ENCODE data around the gene DBNDD2. TPM values are rescaled to one million over a fixed set of nuclear protein-coding genes. Genes with fewer than 3 reads are reported as not detected.

The DBNDD2 gene
- total and polyA plus RNA-seq, 2 experiments from 2014 or later = 25.8 to 62.5 TPM

DNA sequence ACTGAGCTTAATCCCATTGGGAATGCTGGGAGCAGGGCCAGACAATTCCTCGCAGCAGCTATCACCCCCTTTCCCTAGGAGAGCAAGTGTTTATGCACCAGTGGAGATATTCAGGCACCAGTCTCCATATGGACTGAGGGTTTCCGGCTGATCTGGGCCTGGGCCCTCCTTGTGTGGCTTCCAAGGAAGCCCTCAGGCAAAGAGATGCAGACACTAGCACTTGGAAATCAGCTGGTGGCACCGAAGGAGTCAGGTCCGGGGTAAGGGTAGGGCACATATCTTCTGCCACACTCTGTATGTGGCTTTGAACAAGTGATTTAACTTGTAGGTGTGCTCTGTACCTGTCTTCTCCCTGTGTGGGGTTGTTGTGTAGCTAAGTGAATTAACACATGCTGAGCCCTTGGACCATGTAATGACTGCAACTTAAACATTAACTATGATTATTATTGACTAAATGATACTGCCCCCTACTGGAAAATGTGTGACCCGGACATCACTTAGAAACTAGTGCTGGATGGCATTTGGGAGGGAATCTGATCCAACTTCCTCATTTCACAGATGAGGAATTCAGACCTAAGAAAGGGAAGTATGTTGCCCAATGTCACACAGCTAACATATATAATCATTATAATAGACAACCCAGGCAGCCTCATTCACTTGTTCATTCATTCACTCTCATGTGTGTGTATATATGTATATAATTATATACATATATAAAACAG lies 42.2 kb downstream of the DBNDD2 start:
- Histone ChIP-seq H3K4me1 (ENCODE audit: insufficient read depth) (peaks cover 8% of the 10 kb centered on the region), H2AFZ (0 out of 2 replicates have a peak overlapping the region, but pooled peaks have one; percentile 8), H3F3A (replicated peaks; ENCODE audit: low read depth) (0 out of 2 replicates have a peak, but pooled peaks cover 3% of the 10 kb centered on the region), H3K4me3 (no peak overlapping the region), H3K79me2 (replicated peaks; ENCODE audit: insufficient read depth) (no peaks in the 10 kb centered on the region), H3K27me3 (ENCODE audit: insufficient read depth) (no peaks in the 10 kb centered on the region), H3K36me3 (ENCODE audit: insufficient read depth) (no peaks in the 10 kb centered on the region), H3K27ac (ENCODE audit: low read depth) (peak overlapping the region; percentile 72; the same call in 1 of the 2 replicates), H3K4me2 (no peak overlapping the region), H3K9me2 (ENCODE audit: insufficient read depth) (no peaks in the 10 kb centered on the region), H4K20me1 (replicated peaks; ENCODE audit: insufficient read depth) (no peaks in the 10 kb centered on the region)
- H3K4me1 Mint-ChIP-seq = peaks cover 8% of the 10 kb centered on the region
- H3K4me3 Mint-ChIP-seq = no peak overlapping the region
- H3K9me3 Mint-ChIP-seq = no peaks in the 10 kb centered on the region
- ATAC-seq (peak; percentile 51), DNase-seq (ENCODE audit: low spot score) (peak; percentile 91)
- peaks cover 5% of the 10 kb centered on the region for H3K27me3 Mint-ChIP-seq (ENCODE audit: insufficient read depth, low read depth, poor library complexity)
- no peak overlapping the region for H3K27ac Mint-ChIP-seq
- no peaks in the 10 kb centered on the region for H3K36me3 Mint-ChIP-seq (ENCODE audit: low read depth)
- TF ChIP-seq STAT1 (IDR thresholded peaks at IDR 0.05; ENCODE audit: unreplicated experiment) = no peak
- TF ChIP-seq, protein P1, sequence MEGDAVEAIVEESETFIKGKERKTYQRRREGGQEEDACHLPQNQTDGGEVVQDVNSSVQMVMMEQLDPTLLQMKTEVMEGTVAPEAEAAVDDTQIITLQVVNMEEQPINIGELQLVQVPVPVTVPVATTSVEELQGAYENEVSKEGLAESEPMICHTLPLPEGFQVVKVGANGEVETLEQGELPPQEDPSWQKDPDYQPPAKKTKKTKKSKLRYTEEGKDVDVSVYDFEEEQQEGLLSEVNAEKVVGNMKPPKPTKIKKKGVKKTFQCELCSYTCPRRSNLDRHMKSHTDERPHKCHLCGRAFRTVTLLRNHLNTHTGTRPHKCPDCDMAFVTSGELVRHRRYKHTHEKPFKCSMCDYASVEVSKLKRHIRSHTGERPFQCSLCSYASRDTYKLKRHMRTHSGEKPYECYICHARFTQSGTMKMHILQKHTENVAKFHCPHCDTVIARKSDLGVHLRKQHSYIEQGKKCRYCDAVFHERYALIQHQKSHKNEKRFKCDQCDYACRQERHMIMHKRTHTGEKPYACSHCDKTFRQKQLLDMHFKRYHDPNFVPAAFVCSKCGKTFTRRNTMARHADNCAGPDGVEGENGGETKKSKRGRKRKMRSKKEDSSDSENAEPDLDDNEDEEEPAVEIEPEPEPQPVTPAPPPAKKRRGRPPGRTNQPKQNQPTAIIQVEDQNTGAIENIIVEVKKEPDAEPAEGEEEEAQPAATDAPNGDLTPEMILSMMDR (conservative IDR thresholded peaks at IDR 0.05; ENCODE audit: low read depth in 2 of 2) = peak; percentile 67 to 95

DNA sequence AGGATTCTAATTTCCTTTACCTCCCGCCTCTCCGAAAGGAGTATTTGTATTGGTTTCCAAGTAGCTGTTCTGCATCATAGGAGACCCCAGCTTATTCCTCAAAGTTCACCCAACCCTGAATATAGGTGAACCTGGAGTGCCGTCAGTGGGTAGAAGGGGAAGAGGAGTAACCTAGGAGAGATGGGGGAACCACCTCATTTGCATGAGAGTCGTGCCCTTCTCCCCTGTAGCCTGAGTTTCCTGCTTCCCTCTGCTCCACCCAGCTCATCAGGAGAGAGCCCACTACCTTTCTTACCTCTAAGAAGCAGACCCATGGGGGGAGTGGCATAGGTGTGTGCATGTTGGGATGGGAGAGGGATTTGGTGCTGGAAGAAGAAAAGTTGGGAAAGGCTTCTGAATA lies 44.1 kb downstream of the DBNDD2 start:
- Histone ChIP-seq H4K20me1 (replicated peaks; ENCODE audit: insufficient read depth) (no peaks in the 10 kb centered on the region), H3K4me2 (no peak overlapping the region), H3K9me2 (ENCODE audit: insufficient read depth) (no peaks in the 10 kb centered on the region), H3K27ac (ENCODE audit: low read depth) (no peak overlapping the region), H3K4me3 (no peak overlapping the region), H3K4me1 (ENCODE audit: insufficient read depth) (peaks cover 8% of the 10 kb centered on the region), H2AFZ (no peak overlapping the region), H3K36me3 (ENCODE audit: insufficient read depth) (no peaks in the 10 kb centered on the region), H3K79me2 (replicated peaks; ENCODE audit: insufficient read depth) (no peaks in the 10 kb centered on the region), H3F3A (replicated peaks; ENCODE audit: low read depth) (0 out of 2 replicates have a peak, but pooled peaks cover 3% of the 10 kb centered on the region), H3K27me3 (ENCODE audit: insufficient read depth) (no peaks in the 10 kb centered on the region)
- DNase-seq (ENCODE audit: low spot score) = no peak
- H3K4me3 Mint-ChIP-seq = no peak overlapping the region
- no peak overlapping the region for H3K27ac Mint-ChIP-seq
- H3K27me3 Mint-ChIP-seq (ENCODE audit: insufficient read depth, low read depth, poor library complexity) = peaks cover 5% of the 10 kb centered on the region
- peaks cover 8% of the 10 kb centered on the region for H3K4me1 Mint-ChIP-seq
- H3K36me3 Mint-ChIP-seq (ENCODE audit: low read depth) = no peaks in the 10 kb centered on the region
- ATAC-seq = peak; percentile 61
- H3K9me3 Mint-ChIP-seq = no peaks in the 10 kb centered on the region
- TF ChIP-seq CREB1 (CRISPR knock-in tag; IDR thresholded peaks at IDR 0.05; ENCODE audit: low read depth) (no peak), ZNF114 (CRISPR knock-in tag; IDR thresholded peaks at IDR 0.05) (no peak), POLR2AphosphoS5 (IDR thresholded peaks at IDR 0.05; ENCODE audit: low read depth) (no peak), EZH2phosphoT487 (IDR thresholded peaks at IDR 0.05; ENCODE audit: unreplicated experiment) (no peak), NANOG (IDR thresholded peaks at IDR 0.05; ENCODE audit: borderline replicate concordance) (no peak), JUNB (IDR thresholded peaks at IDR 0.05; ENCODE audit: unreplicated experiment) (no peak), ZNF331 (CRISPR knock-in tag; IDR thresholded peaks at IDR 0.05; ENCODE audit: low read depth) (no peak), EZH2 (IDR thresholded peaks at IDR 0.05; ENCODE audit: low read depth, unreplicated experiment) (no peak), STAT1 (IDR thresholded peaks at IDR 0.05; ENCODE audit: unreplicated experiment) (no peak)
- TF ChIP-seq, protein P2, sequence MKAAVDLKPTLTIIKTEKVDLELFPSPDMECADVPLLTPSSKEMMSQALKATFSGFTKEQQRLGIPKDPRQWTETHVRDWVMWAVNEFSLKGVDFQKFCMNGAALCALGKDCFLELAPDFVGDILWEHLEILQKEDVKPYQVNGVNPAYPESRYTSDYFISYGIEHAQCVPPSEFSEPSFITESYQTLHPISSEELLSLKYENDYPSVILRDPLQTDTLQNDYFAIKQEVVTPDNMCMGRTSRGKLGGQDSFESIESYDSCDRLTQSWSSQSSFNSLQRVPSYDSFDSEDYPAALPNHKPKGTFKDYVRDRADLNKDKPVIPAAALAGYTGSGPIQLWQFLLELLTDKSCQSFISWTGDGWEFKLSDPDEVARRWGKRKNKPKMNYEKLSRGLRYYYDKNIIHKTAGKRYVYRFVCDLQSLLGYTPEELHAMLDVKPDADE (IDR thresholded peaks at IDR 0.05) = no peak
- TF ChIP-seq, protein P3, sequence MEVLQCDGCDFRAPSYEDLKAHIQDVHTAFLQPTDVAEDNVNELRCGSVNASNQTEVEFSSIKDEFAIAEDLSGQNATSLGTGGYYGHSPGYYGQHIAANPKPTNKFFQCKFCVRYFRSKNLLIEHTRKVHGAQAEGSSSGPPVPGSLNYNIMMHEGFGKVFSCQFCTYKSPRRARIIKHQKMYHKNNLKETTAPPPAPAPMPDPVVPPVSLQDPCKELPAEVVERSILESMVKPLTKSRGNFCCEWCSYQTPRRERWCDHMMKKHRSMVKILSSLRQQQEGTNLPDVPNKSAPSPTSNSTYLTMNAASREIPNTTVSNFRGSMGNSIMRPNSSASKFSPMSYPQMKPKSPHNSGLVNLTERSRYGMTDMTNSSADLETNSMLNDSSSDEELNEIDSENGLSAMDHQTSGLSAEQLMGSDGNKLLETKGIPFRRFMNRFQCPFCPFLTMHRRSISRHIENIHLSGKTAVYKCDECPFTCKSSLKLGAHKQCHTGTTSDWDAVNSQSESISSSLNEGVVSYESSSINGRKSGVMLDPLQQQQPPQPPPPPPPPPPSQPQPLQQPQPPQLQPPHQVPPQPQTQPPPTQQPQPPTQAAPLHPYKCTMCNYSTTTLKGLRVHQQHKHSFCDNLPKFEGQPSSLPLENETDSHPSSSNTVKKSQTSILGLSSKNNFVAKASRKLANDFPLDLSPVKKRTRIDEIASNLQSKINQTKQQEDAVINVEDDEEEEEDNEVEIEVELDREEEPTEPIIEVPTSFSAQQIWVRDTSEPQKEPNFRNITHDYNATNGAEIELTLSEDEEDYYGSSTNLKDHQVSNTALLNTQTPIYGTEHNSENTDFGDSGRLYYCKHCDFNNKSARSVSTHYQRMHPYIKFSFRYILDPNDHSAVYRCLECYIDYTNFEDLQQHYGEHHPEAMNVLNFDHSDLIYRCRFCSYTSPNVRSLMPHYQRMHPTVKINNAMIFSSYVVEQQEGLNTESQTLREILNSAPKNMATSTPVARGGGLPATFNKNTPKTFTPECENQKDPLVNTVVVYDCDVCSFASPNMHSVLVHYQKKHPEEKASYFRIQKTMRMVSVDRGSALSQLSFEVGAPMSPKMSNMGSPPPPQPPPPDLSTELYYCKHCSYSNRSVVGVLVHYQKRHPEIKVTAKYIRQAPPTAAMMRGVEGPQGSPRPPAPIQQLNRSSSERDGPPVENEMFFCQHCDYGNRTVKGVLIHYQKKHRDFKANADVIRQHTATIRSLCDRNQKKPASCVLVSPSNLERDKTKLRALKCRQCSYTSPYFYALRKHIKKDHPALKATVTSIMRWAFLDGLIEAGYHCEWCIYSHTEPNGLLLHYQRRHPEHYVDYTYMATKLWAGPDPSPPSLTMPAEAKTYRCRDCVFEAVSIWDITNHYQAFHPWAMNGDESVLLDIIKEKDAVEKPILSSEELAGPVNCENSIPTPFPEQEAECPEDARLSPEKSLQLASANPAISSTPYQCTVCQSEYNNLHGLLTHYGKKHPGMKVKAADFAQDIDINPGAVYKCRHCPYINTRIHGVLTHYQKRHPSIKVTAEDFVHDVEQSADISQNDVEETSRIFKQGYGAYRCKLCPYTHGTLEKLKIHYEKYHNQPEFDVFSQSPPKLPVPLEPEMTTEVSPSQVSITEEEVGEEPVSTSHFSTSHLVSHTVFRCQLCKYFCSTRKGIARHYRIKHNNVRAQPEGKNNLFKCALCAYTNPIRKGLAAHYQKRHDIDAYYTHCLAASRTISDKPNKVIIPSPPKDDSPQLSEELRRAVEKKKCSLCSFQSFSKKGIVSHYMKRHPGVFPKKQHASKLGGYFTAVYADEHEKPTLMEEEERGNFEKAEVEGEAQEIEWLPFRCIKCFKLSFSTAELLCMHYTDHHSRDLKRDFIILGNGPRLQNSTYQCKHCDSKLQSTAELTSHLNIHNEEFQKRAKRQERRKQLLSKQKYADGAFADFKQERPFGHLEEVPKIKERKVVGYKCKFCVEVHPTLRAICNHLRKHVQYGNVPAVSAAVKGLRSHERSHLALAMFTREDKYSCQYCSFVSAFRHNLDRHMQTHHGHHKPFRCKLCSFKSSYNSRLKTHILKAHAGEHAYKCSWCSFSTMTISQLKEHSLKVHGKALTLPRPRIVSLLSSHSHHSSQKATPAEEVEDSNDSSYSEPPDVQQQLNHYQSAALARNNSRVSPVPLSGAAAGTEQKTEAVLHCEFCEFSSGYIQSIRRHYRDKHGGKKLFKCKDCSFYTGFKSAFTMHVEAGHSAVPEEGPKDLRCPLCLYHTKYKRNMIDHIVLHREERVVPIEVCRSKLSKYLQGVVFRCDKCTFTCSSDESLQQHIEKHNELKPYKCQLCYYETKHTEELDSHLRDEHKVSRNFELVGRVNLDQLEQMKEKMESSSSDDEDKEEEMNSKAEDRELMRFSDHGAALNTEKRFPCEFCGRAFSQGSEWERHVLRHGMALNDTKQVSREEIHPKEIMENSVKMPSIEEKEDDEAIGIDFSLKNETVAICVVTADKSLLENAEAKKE (CRISPR knock-in tag; IDR thresholded peaks at IDR 0.05) = no peak

Data from GM23338 (cell line).